Measurements from ENCODE around the gene ERBIN. TPM values are rescaled to one million over a fixed set of nuclear protein-coding genes. Genes with fewer than 3 reads are reported as not detected.

The ERBIN gene
- total RNA-seq, 1 experiment from 2014 or later = 88.4 TPM

DNA sequence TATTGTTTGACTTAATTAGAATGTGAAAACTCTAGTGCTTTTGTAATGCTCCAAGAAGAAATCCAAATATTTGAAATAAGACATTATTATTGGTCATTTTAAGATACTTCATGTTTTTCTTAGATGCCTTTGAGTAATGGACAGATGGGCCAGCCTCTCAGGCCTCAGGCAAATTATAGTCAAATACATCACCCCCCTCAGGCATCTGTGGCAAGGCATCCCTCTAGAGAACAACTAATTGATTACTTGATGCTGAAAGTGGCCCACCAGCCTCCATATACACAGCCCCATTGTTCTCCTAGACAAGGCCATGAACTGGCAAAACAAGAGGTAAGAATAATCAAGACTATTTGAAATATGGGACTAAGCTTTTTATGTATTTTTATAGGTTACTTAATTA lies 148.5 kb downstream of the ERBIN start:
- Histone ChIP-seq H3K27ac (ENCODE audit: low read length) (no peak overlapping the region), H3K4me1 (ENCODE audit: control insufficient read depth, insufficient read depth, low read length) (no peaks in the 10 kb centered on the region), H3K9me3 (ENCODE audit: control insufficient read depth, insufficient read depth, low read depth, low read length) (no peaks in the 10 kb centered on the region), H3K27me3 (ENCODE audit: control insufficient read depth, insufficient read depth, low read length) (no peaks in the 10 kb centered on the region), H3K4me3 (ENCODE audit: low read depth in 2 of 2, low read length in 2 of 2) (no peak overlapping the region), H3K36me3 (ENCODE audit: control insufficient read depth, insufficient read depth, low read length) (peaks cover 43% of the 10 kb centered on the region)
- ChIA-PET CTCF (no interaction called here), POLR2A (no interaction called here)
- intact Hi-C loops (cut with micrococcal nuclease; ENCODE audit: unreplicated experiment) = no loop called here
- no TSS peak for BruUV-seq (replicated peaks)
- no peak for TF ChIP-seq POLR2AphosphoS5 (IDR thresholded peaks at IDR 0.05; ENCODE audit: low read depth, low read length)
- TF ChIP-seq, protein P1, sequence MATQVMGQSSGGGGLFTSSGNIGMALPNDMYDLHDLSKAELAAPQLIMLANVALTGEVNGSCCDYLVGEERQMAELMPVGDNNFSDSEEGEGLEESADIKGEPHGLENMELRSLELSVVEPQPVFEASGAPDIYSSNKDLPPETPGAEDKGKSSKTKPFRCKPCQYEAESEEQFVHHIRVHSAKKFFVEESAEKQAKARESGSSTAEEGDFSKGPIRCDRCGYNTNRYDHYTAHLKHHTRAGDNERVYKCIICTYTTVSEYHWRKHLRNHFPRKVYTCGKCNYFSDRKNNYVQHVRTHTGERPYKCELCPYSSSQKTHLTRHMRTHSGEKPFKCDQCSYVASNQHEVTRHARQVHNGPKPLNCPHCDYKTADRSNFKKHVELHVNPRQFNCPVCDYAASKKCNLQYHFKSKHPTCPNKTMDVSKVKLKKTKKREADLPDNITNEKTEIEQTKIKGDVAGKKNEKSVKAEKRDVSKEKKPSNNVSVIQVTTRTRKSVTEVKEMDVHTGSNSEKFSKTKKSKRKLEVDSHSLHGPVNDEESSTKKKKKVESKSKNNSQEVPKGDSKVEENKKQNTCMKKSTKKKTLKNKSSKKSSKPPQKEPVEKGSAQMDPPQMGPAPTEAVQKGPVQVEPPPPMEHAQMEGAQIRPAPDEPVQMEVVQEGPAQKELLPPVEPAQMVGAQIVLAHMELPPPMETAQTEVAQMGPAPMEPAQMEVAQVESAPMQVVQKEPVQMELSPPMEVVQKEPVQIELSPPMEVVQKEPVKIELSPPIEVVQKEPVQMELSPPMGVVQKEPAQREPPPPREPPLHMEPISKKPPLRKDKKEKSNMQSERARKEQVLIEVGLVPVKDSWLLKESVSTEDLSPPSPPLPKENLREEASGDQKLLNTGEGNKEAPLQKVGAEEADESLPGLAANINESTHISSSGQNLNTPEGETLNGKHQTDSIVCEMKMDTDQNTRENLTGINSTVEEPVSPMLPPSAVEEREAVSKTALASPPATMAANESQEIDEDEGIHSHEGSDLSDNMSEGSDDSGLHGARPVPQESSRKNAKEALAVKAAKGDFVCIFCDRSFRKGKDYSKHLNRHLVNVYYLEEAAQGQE (IDR thresholded peaks at IDR 0.05; ENCODE audit: insufficient read depth in 1 of 2, low read depth in 2 of 2, low read length in 1 of 2) = no peak
- no peak for TF ChIP-seq TCF7L2 (IDR thresholded peaks at IDR 0.05; ENCODE audit: low read depth, low read length)
- no peak for TF ChIP-seq SIN3A (IDR thresholded peaks at IDR 0.05; ENCODE audit: borderline replicate concordance, insufficient read depth, low read depth, low read length)
- TF ChIP-seq, protein P2, sequence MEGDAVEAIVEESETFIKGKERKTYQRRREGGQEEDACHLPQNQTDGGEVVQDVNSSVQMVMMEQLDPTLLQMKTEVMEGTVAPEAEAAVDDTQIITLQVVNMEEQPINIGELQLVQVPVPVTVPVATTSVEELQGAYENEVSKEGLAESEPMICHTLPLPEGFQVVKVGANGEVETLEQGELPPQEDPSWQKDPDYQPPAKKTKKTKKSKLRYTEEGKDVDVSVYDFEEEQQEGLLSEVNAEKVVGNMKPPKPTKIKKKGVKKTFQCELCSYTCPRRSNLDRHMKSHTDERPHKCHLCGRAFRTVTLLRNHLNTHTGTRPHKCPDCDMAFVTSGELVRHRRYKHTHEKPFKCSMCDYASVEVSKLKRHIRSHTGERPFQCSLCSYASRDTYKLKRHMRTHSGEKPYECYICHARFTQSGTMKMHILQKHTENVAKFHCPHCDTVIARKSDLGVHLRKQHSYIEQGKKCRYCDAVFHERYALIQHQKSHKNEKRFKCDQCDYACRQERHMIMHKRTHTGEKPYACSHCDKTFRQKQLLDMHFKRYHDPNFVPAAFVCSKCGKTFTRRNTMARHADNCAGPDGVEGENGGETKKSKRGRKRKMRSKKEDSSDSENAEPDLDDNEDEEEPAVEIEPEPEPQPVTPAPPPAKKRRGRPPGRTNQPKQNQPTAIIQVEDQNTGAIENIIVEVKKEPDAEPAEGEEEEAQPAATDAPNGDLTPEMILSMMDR (IDR thresholded peaks at IDR 0.05) = no peak
- ATAC-seq (no peak), DNase-seq (ENCODE audit: low read depth, low spot score) (no peak)
- in situ Hi-C loops (cut with HindIII; ENCODE audit: low pct_unique_long_range_greater_than_20kb, low sequenced_read_pairs) = no loop called here

DNA sequence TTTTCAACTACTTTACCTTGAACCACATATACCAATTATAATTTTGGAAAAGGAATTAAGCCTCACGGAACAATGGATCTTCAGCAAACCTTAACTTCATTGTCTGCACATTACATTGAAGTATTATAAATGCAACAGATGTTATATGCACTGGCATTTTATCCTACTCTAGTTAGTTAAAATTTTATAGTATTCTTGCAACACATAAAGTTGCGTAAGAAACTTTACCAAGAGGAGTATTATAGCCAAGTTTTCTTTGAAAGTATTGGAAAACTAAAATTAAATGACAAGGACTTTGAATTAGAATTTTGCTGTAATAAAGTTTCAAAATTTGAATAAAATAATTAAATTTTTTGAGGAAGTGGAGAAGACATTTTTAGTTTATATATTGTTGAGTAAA lies 154.3 kb downstream of the ERBIN start:
- TF ChIP-seq, protein P2 (IDR thresholded peaks at IDR 0.05) = no peak
- TF ChIP-seq, protein P1 (IDR thresholded peaks at IDR 0.05; ENCODE audit: insufficient read depth in 1 of 2, low read depth in 2 of 2, low read length in 1 of 2) = no peak
- TF ChIP-seq POLR2AphosphoS5 (IDR thresholded peaks at IDR 0.05; ENCODE audit: low read depth, low read length) (no peak), TCF7L2 (IDR thresholded peaks at IDR 0.05; ENCODE audit: low read depth, low read length) (no peak), SIN3A (IDR thresholded peaks at IDR 0.05; ENCODE audit: borderline replicate concordance, insufficient read depth, low read depth, low read length) (no peak)

More for the DNA sequence above, 154.3 kb downstream of the ERBIN start:
- DNase-seq (ENCODE audit: low read depth, low spot score) (no peak), ATAC-seq (no peak)
- BruUV-seq (replicated peaks) = no TSS peak
- H3K9me3 ChIP-seq (ENCODE audit: control insufficient read depth, insufficient read depth, low read depth, low read length) = no peaks in the 10 kb centered on the region
- H3K27me3 ChIP-seq (ENCODE audit: control insufficient read depth, insufficient read depth, low read length) = no peaks in the 10 kb centered on the region
- POLR2A ChIA-PET = no interaction called here
- intact Hi-C loops (cut with micrococcal nuclease; ENCODE audit: unreplicated experiment) (no loop called here), in situ Hi-C loops (cut with HindIII; ENCODE audit: low pct_unique_long_range_greater_than_20kb, low sequenced_read_pairs) (no loop called here)
- no peak overlapping the region for H3K27ac ChIP-seq (ENCODE audit: low read length)
- no peaks in the 10 kb centered on the region for H3K4me1 ChIP-seq (ENCODE audit: control insufficient read depth, insufficient read depth, low read length)
- no peak overlapping the region for H3K4me3 ChIP-seq (ENCODE audit: low read depth in 2 of 2, low read length in 2 of 2)
- H3K36me3 ChIP-seq (ENCODE audit: control insufficient read depth, insufficient read depth, low read length) = peaks cover 37% of the 10 kb centered on the region
- CTCF ChIA-PET = no interaction called here
